Neural cell (in vitro differentiated cells): ENCODE results near the gene ING5. TPM values are rescaled to one million over a fixed set of nuclear protein-coding genes. Genes with fewer than 3 reads are reported as not detected.

ENCODE experiments used
- H2AFZ ChIP-seq: fragments of 200-600, 300-800 bp; sonication (generic), shearing (Covaris generic); 2 replicates; pipeline ENCODE4 v1.6.0; 2014; ENCODE audit warnings: low read depth, mild to moderate bottlenecking, antibody characterized with exemption, low read length, moderate library complexity
- H3F3A ChIP-seq: fragments of 200-600 bp; shearing (Covaris generic); 2 replicates; pipeline ENCODE4 v1.6.1; 2016; ENCODE audit warnings: mild to moderate bottlenecking, moderate library complexity, mixed read lengths, antibody characterized with exemption, low read length; ENCODE audit not compliant: insufficient read depth, poor library complexity, severe bottlenecking
- H3K27ac ChIP-seq: fragments of 200-600, 300-800 bp; sonication (generic), shearing (Covaris generic); 2 replicates; pipeline ENCODE4 v1.5.1; 2014; ENCODE audit warnings: mild to moderate bottlenecking, low read length, moderate library complexity
- H3K27me3 ChIP-seq: fragments of 300-800, 200-600 bp; sonication (generic), shearing (Covaris generic); 2 replicates; pipeline ENCODE4 v1.6.0; 2014; ENCODE audit warnings: mild to moderate bottlenecking, low read depth, low read length, moderate library complexity; ENCODE audit not compliant: insufficient read depth
- H3K36me3 ChIP-seq: fragments of 300-800, 200-600 bp; sonication (generic), shearing (Covaris generic); 2 replicates; pipeline ENCODE4 v1.5.1; 2014; ENCODE audit warnings: mild to moderate bottlenecking, antibody characterized with exemption, low read length, moderate library complexity; ENCODE audit not compliant: insufficient read depth
- H3K4me2 ChIP-seq: fragments of 300-800, 200-600 bp; sonication (generic), shearing (Covaris generic); 2 replicates; pipeline ENCODE4 v1.6.0; 2014; ENCODE audit warnings: mild to moderate bottlenecking, low read length
- H3K4me3 ChIP-seq: fragments of 300-800, 200-600 bp; sonication (generic), shearing (Covaris generic); 2 replicates; pipeline ENCODE4 v1.5.1; 2014; ENCODE audit warnings: mild to moderate bottlenecking, low read length, moderate library complexity
- H3K79me2 ChIP-seq: fragments of 200-600 bp; shearing (Covaris generic); replicated peaks from 2 replicates; pipeline ENCODE4 v1.6.0; 2014; ENCODE audit warnings: mild to moderate bottlenecking, low read length, moderate library complexity; ENCODE audit not compliant: insufficient read depth
- H3K9ac ChIP-seq: fragments of 300-800, 200-600 bp; sonication (generic), shearing (Covaris generic); 2 replicates; pipeline ENCODE4 v1.6.1; 2016; ENCODE audit warnings: mild to moderate bottlenecking, low read length, mixed read lengths
- H3K9me2 ChIP-seq: fragments of 200-600 bp; shearing (Covaris generic); 2 replicates; pipeline ENCODE4 v1.6.1; 2016; ENCODE audit warnings: mild to moderate bottlenecking, low read length, mixed read lengths; ENCODE audit not compliant: insufficient read depth
- H3K9me3 ChIP-seq: fragments of 200-600, 300-800 bp; sonication (generic), shearing (Covaris generic); 2 replicates; pipeline ENCODE4 v1.6.1; 2016; ENCODE audit warnings: mild to moderate bottlenecking, mixed run types, low read length, moderate library complexity, mixed read lengths
- H4K20me1 ChIP-seq: fragments of 200-600 bp; shearing (Covaris generic); 2 replicates; pipeline ENCODE4 v1.6.1; 2016; ENCODE audit warnings: mild to moderate bottlenecking, mixed run types; ENCODE audit not compliant: insufficient read depth
- EP300 ChIP-seq: fragments of 450-650 bp; conservative IDR thresholded peaks from 2 replicates; pipeline ENCODE4 v1.6.1; 2014; ENCODE audit warnings: antibody characterized with exemption, mild to moderate bottlenecking, moderate library complexity; ENCODE audit not compliant: poor library complexity, severe bottlenecking
- EZH2 ChIP-seq: fragments of 200-600, 300-800 bp; shearing (Covaris generic), sonication (generic); IDR thresholded peaks from 2 replicates; pipeline ENCODE4 v1.6.1; 2014; ENCODE audit warnings: antibody characterized with exemption, low read length, borderline replicate concordance, mild to moderate bottlenecking; ENCODE audit not compliant: insufficient read depth, poor library complexity, severe bottlenecking
- MXI1 ChIP-seq: fragments of 450-650 bp; conservative IDR thresholded peaks from 2 replicates; pipeline ENCODE4 v1.6.1; 2014; ENCODE audit warnings: antibody characterized with exemption, mild to moderate bottlenecking; ENCODE audit not compliant: poor library complexity, severe bottlenecking
- POLR2AphosphoS5 ChIP-seq: IDR thresholded peaks from 2 replicates; pipeline ENCODE4 v1.6.1; 2012
- RAD21 ChIP-seq: fragments of 450-650 bp; conservative IDR thresholded peaks from 2 replicates; pipeline ENCODE4 v1.6.1; 2014; ENCODE audit warnings: antibody characterized with exemption, mild to moderate bottlenecking, moderate library complexity
- SMC3 ChIP-seq: fragments of 450-650 bp; conservative IDR thresholded peaks from 2 replicates; pipeline ENCODE4 v1.6.1; 2014; ENCODE audit warnings: antibody characterized with exemption, mild to moderate bottlenecking, moderate library complexity; ENCODE audit not compliant: poor library complexity
- TAF1 ChIP-seq: IDR thresholded peaks from 2 replicates; pipeline ENCODE4 v1.6.1; 2012; ENCODE audit warnings: low read depth
- polyA plus RNA-seq: library from polyadenylated mRNA; depleted of rRNA; stranded (reverse); fragments of >200 nt; gene quantifications from 2 replicates; pipeline ENCODE4 v1.2.3, GENCODE V29; 2014
- TF ChIP-seq, protein P1 (sequence below): IDR thresholded peaks from 2 replicates; pipeline ENCODE4 v1.6.1; 2012; ENCODE audit warnings: borderline replicate concordance
- TF ChIP-seq, protein P2 (sequence below): fragments of 450-650 bp; IDR thresholded peaks from 2 replicates; pipeline ENCODE4 v1.5.1; 2014; ENCODE audit warnings: antibody characterized with exemption, mild to moderate bottlenecking, moderate library complexity; ENCODE audit not compliant: poor library complexity, severe bottlenecking

The ING5 gene
- polyA plus RNA-seq, 1 donor from 2014 or later = 22.8 TPM

DNA sequence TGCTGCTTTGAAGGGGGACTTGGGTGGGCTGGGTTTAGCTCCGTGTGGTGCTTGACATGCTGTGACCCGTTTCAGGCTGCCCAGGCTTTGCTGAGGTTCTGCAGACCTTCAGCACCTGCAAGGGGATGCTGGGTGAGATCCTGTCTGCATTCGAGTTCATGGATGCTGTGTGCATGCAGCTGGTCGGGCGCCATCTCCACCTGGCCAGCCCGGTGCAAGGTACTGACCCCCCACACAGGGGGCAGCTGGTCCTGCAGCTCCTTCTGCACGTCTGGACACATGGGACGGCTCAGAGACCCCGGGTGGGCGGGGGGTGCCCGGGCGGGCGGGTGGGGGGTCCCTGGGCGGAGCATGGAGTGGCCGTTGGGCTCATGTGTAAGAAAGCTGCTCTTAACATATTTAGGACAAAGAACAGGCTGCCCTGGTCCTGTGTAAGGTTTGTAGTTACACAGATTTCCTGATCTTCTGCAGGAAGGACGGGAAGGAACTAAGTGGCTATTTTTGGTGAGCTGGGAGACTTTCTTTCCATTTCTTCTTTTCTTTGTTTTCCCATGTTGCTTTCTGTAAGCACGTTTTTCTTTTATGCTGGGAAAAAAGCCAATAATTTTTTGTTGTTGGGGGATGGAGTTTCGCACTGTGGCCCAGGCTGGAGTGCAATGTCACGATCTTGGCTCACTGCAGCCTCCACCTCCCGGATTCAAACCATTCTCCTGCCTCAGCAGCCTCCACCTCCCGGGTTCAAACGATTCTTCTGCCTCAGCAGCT lies 48.4 kb downstream of the ING5 start:
- no peaks in the 10 kb centered on the region for H3K36me3 ChIP-seq
- TF ChIP-seq SMC3 (no peak), TAF1 (no peak), EP300 (no peak), POLR2AphosphoS5 (no peak), RAD21 (no peak), MXI1 (no peak)
- TF ChIP-seq, protein P1, sequence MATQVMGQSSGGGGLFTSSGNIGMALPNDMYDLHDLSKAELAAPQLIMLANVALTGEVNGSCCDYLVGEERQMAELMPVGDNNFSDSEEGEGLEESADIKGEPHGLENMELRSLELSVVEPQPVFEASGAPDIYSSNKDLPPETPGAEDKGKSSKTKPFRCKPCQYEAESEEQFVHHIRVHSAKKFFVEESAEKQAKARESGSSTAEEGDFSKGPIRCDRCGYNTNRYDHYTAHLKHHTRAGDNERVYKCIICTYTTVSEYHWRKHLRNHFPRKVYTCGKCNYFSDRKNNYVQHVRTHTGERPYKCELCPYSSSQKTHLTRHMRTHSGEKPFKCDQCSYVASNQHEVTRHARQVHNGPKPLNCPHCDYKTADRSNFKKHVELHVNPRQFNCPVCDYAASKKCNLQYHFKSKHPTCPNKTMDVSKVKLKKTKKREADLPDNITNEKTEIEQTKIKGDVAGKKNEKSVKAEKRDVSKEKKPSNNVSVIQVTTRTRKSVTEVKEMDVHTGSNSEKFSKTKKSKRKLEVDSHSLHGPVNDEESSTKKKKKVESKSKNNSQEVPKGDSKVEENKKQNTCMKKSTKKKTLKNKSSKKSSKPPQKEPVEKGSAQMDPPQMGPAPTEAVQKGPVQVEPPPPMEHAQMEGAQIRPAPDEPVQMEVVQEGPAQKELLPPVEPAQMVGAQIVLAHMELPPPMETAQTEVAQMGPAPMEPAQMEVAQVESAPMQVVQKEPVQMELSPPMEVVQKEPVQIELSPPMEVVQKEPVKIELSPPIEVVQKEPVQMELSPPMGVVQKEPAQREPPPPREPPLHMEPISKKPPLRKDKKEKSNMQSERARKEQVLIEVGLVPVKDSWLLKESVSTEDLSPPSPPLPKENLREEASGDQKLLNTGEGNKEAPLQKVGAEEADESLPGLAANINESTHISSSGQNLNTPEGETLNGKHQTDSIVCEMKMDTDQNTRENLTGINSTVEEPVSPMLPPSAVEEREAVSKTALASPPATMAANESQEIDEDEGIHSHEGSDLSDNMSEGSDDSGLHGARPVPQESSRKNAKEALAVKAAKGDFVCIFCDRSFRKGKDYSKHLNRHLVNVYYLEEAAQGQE = no peak
- no peak overlapping the region for H3K4me3 ChIP-seq
- H3K79me2 ChIP-seq = no peaks in the 10 kb centered on the region
- H3K27me3 ChIP-seq = no peaks in the 10 kb centered on the region
- no peak overlapping the region for H3K4me2 ChIP-seq
- H3K27ac ChIP-seq = no peak overlapping the region
- H3K9me3 ChIP-seq = peaks cover 4% of the 10 kb centered on the region
- no peaks in the 10 kb centered on the region for H3F3A ChIP-seq
- no peaks in the 10 kb centered on the region for H3K9me2 ChIP-seq
- H3K9ac ChIP-seq = no peak overlapping the region
- no peak overlapping the region for H2AFZ ChIP-seq
- H4K20me1 ChIP-seq = no peaks in the 10 kb centered on the region

DNA sequence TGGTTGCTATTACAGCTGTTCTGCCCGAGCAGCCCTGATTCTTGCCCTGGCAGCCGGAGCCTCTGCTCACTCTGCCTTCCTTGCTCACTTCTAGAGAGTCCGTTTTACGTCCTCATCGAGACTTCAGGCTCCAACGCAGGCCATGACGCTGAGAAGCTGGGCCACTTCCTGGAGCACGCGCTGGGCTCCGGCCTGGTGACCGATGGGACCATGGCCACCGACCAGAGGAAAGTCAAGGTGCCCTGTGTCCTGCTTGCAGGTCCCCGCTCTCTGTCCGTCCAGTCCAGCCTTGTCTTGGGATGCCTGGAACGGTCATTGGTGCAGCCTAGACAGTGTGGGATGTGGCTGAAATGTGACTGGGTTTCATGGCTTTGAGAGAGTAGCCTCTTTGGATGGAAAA lies 49.3 kb downstream of the ING5 start:
- Histone ChIP-seq H3K27me3 (no peaks in the 10 kb centered on the region), H3K27ac (no peak overlapping the region), H3K9me3 (no peaks in the 10 kb centered on the region), H3K4me2 (no peak overlapping the region), H4K20me1 (no peaks in the 10 kb centered on the region), H3K36me3 (no peaks in the 10 kb centered on the region), H3K79me2 (no peaks in the 10 kb centered on the region), H3K9ac (no peak overlapping the region), H2AFZ (no peak overlapping the region), H3K4me3 (no peak overlapping the region), H3K9me2 (no peaks in the 10 kb centered on the region), H3F3A (no peaks in the 10 kb centered on the region)
- TF ChIP-seq SMC3 (no peak), RAD21 (no peak), TAF1 (no peak), EP300 (no peak), POLR2AphosphoS5 (no peak), EZH2 (no peak), MXI1 (no peak)
- TF ChIP-seq, protein P2, sequence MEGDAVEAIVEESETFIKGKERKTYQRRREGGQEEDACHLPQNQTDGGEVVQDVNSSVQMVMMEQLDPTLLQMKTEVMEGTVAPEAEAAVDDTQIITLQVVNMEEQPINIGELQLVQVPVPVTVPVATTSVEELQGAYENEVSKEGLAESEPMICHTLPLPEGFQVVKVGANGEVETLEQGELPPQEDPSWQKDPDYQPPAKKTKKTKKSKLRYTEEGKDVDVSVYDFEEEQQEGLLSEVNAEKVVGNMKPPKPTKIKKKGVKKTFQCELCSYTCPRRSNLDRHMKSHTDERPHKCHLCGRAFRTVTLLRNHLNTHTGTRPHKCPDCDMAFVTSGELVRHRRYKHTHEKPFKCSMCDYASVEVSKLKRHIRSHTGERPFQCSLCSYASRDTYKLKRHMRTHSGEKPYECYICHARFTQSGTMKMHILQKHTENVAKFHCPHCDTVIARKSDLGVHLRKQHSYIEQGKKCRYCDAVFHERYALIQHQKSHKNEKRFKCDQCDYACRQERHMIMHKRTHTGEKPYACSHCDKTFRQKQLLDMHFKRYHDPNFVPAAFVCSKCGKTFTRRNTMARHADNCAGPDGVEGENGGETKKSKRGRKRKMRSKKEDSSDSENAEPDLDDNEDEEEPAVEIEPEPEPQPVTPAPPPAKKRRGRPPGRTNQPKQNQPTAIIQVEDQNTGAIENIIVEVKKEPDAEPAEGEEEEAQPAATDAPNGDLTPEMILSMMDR = no peak
- TF ChIP-seq, protein P1 = no peak
